K562 (cell line): ENCODE data around the gene SPECC1L. TPM values are rescaled to one million over a fixed set of nuclear protein-coding genes. Genes with fewer than 3 reads are reported as not detected.

ENCODE experiments used
- ATAC-seq: fragments of 200-7000 bp; cut with Tn5 transposase; 3 replicates; pipeline ENCODE4 v1.9.1; 2020; ENCODE audit warnings: moderate library complexity
- Bru-seq: library from RNA; stranded (reverse); fragments of 400-500 nt; gene quantifications from one replicate; lab custom pipeline; 2021; lab: Mats Ljungman, UMichigan
- BruChase-seq, 2 experiments: library from RNA; stranded (reverse); fragments of 400-500 nt; gene quantifications; one replicate each; lab custom pipeline; 2021; lab: Mats Ljungman, UMichigan
- BruUV-seq: library from RNA; stranded (reverse); fragments of 400-500 nt; replicated peaks from 2 replicates; lab custom pipeline; 2021; lab: Mats Ljungman, UMichigan
- CTCF ChIA-PET: fragments of 300-600 bp; formaldehyde crosslinking; extraction: SDS; loops from one replicate; lab custom pipeline; 2021; ENCODE audit warnings: low intra/inter-chr PET ratio; lab: Yijun Ruan, JAX
- POLR2A ChIA-PET: fragments of 300-600, 350-650 bp; sonication (Branson Sonifier 250); formaldehyde crosslinking; extraction: SDS; loops from one replicate; lab custom pipeline; 2021; ENCODE audit warnings: antibody characterized with exemption, inconsistent platforms; lab: Yijun Ruan, JAX
- DNase-seq, 4 experiments: peaks; one replicate each; pipeline versions ENCODE4 v3.0.0 to v3.0.0-alpha.2; 2011 to 2018; ENCODE audit warnings: low spot score in 3 of 4, mixed read lengths in 3 of 4; ENCODE audit errors: extremely low read depth in 1 of 4
- FAIRE-seq: peaks from 2 replicates; lab custom pipeline; 2011; peaks lifted over from hg19 to GRCh38; lab: Jason Lieb, UNC
- H2AFZ ChIP-seq: 2 replicates; pipeline ENCODE4 v1.6.0; 2011; ENCODE audit warnings: low read depth, low read length, control low read depth, inconsistent platforms
- H3K27ac ChIP-seq: fragments of 200-600 bp; 3 replicates; pipeline ENCODE4 v1.8.0; 2011; ENCODE audit warnings: low read depth, mild to moderate bottlenecking, control low read depth, inconsistent platforms, low read length, moderate library complexity, mixed read lengths; ENCODE audit errors: extremely low read depth
- H3K27me3 ChIP-seq, 2 experiments: fragments of 300-600 bp in 1 of 2; 2 replicates in 1 of 2; 3 replicates in 1 of 2; pipeline versions ENCODE4 v1.6.0 to v1.8.0; 2011; ENCODE audit warnings: inconsistent platforms in 2 of 2, low read length in 2 of 2, mild to moderate bottlenecking in 1 of 2, mixed read lengths in 1 of 2, moderate library complexity in 1 of 2; ENCODE audit not compliant: control insufficient read depth in 2 of 2, insufficient read depth in 2 of 2
- H3K36me3 ChIP-seq: fragments of 300-600 bp; 3 replicates; pipeline ENCODE4 v1.8.0; 2011; ENCODE audit warnings: mild to moderate bottlenecking, low read length, inconsistent platforms; ENCODE audit not compliant: control insufficient read depth, insufficient read depth
- H3K4me1 ChIP-seq, 2 experiments: fragments of 200-600 bp in 1 of 2; replicated peaks in 1 of 2; 2 replicates in 1 of 2; 3 replicates in 1 of 2; pipeline versions ENCODE4 v1.5.1 to v1.8.0; 2011; ENCODE audit warnings: inconsistent platforms in 2 of 2, low read length in 2 of 2, mild to moderate bottlenecking in 1 of 2, mixed read lengths in 1 of 2, moderate library complexity in 1 of 2; ENCODE audit not compliant: control insufficient read depth in 2 of 2, insufficient read depth in 2 of 2
- H3K4me2 ChIP-seq: 2 replicates; pipeline ENCODE4 v1.6.1; 2011; ENCODE audit warnings: low read length, control low read depth, inconsistent platforms, mixed read lengths; ENCODE audit not compliant: insufficient read depth
- H3K4me3 ChIP-seq: fragments of 200-600 bp; sonication (generic), shearing (Covaris generic); 2 replicates; pipeline ENCODE4 v1.5.1; 2016; ENCODE audit warnings: control low read depth, inconsistent platforms
- H3K79me2 ChIP-seq: fragments of 200-600 bp; 3 replicates; pipeline ENCODE4 v1.8.0; 2011; ENCODE audit warnings: low read length, inconsistent platforms; ENCODE audit not compliant: control insufficient read depth, insufficient read depth
- H3K9ac ChIP-seq, 2 experiments: 2 replicates each; pipeline versions ENCODE4 v1.6.0 to v1.6.1; 2011; ENCODE audit warnings: low read depth in 2 of 2, low read length in 2 of 2, control low read depth in 1 of 2, inconsistent platforms in 1 of 2, mild to moderate bottlenecking in 1 of 2, mixed read lengths in 1 of 2; ENCODE audit not compliant: insufficient read depth in 1 of 2
- H3K9me1 ChIP-seq: one replicate; pipeline ENCODE4 v1.6.0; 2011; ENCODE audit warnings: inconsistent platforms, mild to moderate bottlenecking, low read length, moderate library complexity; ENCODE audit not compliant: control insufficient read depth, insufficient read depth
- H3K9me3 ChIP-seq: replicated peaks from 2 replicates; pipeline ENCODE4 v1.5.1; 2011; ENCODE audit warnings: low read depth, low read length, inconsistent platforms; ENCODE audit not compliant: control insufficient read depth, insufficient read depth
- H4K20me1 ChIP-seq: replicated peaks from 2 replicates; pipeline ENCODE4 v1.6.1; 2011; ENCODE audit warnings: low read length, inconsistent platforms, mixed read lengths; ENCODE audit not compliant: control insufficient read depth, insufficient read depth
- CREM ChIP-seq: IDR thresholded peaks from 2 replicates; pipeline ENCODE4 v1.6.1; 2014; ENCODE audit warnings: antibody characterized with exemption, low read depth
- GATAD2A ChIP-seq: fragments of 450-650 bp; IDR thresholded peaks from 2 replicates; pipeline ENCODE4 v1.6.1; 2017
- NELFE ChIP-seq: IDR thresholded peaks from 2 replicates; pipeline ENCODE4 v1.6.1; 2011; ENCODE audit warnings: mild to moderate bottlenecking; ENCODE audit not compliant: insufficient read depth, insufficient read length
- NR3C1 ChIP-seq: sonication (generic); formaldehyde crosslinking; IDR thresholded peaks from 2 replicates; pipeline ENCODE4 v1.8.1; 2022; ENCODE audit warnings: missing genetic modification reagents
- NUFIP1 ChIP-seq: fragments of 450-650 bp; IDR thresholded peaks from 2 replicates; pipeline ENCODE4 v1.6.1; 2018; ENCODE audit not compliant: partially characterized antibody
- POLR2AphosphoS5 ChIP-seq: IDR thresholded peaks from 2 replicates; pipeline ENCODE4 v1.6.1; 2011; ENCODE audit warnings: mild to moderate bottlenecking, low read depth, low read length, moderate library complexity; ENCODE audit not compliant: control insufficient read depth, insufficient read depth
- RBM22 ChIP-seq: fragments of 200-400 bp; formaldehyde crosslinking; IDR thresholded peaks from 2 replicates; pipeline ENCODE4 v1.6.1; 2018; ENCODE audit warnings: low read length, low read depth; ENCODE audit not compliant: poor library complexity, severe bottlenecking
- SP1 ChIP-seq: sonication (generic); formaldehyde crosslinking; IDR thresholded peaks from 2 replicates; pipeline ENCODE4 v1.8.1; 2022; ENCODE audit warnings: mild to moderate bottlenecking, missing genetic modification reagents
- SRSF1 ChIP-seq: fragments of 200-400 bp; formaldehyde crosslinking; IDR thresholded peaks from 2 replicates; pipeline ENCODE4 v1.6.1; 2017; ENCODE audit warnings: mild to moderate bottlenecking, low read depth, low read length, moderate library complexity
- TARDBP ChIP-seq: fragments of 450-650 bp; IDR thresholded peaks from 2 replicates; pipeline ENCODE4 v1.6.1; 2016
- YY1 ChIP-seq, 3 experiments: IDR thresholded peaks; 2 replicates each; pipeline ENCODE4 v1.6.1; 2011; ENCODE audit warnings: low read length in 2 of 3, mild to moderate bottlenecking in 2 of 3, moderate library complexity in 2 of 3, borderline replicate concordance in 1 of 3, control low read depth in 1 of 3, low read depth in 1 of 3; ENCODE audit not compliant: insufficient read depth in 3 of 3, insufficient replicate concordance in 2 of 3, control insufficient read depth in 1 of 3, insufficient read length in 1 of 3; ENCODE audit errors: extremely low read depth in 1 of 3
- ZBTB2 ChIP-seq: fragments of 450-650 bp; IDR thresholded peaks from 2 replicates; pipeline ENCODE4 v1.6.1; 2016; ENCODE audit warnings: antibody characterized with exemption
- ZFX ChIP-seq: sonication (generic); formaldehyde crosslinking; IDR thresholded peaks from 2 replicates; pipeline ENCODE4 v1.8.0; 2022; ENCODE audit warnings: mild to moderate bottlenecking, missing genetic modification reagents, moderate library complexity
- ZNF3 ChIP-seq: fragments of 250-450 bp; sonication (Bioruptor Pico); IDR thresholded peaks from 2 replicates; pipeline ENCODE4 v1.5.0; 2021; ENCODE audit warnings: mild to moderate bottlenecking, moderate library complexity
- ZNF384 ChIP-seq: IDR thresholded peaks from 2 replicates; pipeline ENCODE4 v1.6.1; 2012; ENCODE audit warnings: low read depth, low read length, improper control_type of control experiment
- WGBS: fragments of 100-300 bp; shearing (Covaris generic); methylation state at CpG from one replicate; pipeline ENCODE4 v1.1.6; 2016; ENCODE audit warnings: low coverage, mixed read lengths; ENCODE audit not compliant: insufficient coverage; ENCODE audit errors: missing lambda C conversion rate; 5-methylcytosine and 5-hydroxymethylcytosine counted together
- in situ Hi-C: fragments of 300-500 bp; cut with MboI; formaldehyde crosslinking; loops from 4 replicates; pipeline ENCODE4 v1.15.0; 2018; ENCODE audit warnings: inconsistent platforms, mixed read lengths
- intact Hi-C: fragments of 100-400 bp; cut with micrococcal nuclease; formaldehyde crosslinking; loops from 2 replicates; pipeline ENCODE4 v1.14.2; 2022
- long read RNA-seq, 3 experiments: library from polyadenylated mRNA in 2 of 3; library from RNA in 1 of 3; unstranded in 2 of 3; stranded (forward) in 1 of 3; transcript quantifications; one replicate each; pipeline ENCODE4 v2.0.0, GENCODE V29; 2019 to 2022
- polyA minus RNA-seq, 3 experiments: library from RNA; depleted of rRNA, polyadenylated mRNA; stranded (reverse); fragments of >200 nt; gene quantifications; 2 replicates each; pipeline ENCODE4 v1.2.3, GENCODE V29; 2011
- polyA plus RNA-seq, 8 experiments: library from polyadenylated mRNA; depleted of rRNA in 4 of 8; stranded (reverse) in 5 of 8; unstranded in 3 of 8; fragments of >200 nt; fragmentation: Nextera tagmentation in 2 of 8; fragmentation: Illumina TruSeq in 1 of 8; extraction: Ambion mirVana in 2 of 8; extraction: Trizol in 1 of 8; gene quantifications; 2 replicates each; pipeline versions ENCODE4 v1.2.1 to v1.2.3, GENCODE V29; 2011 to 2014; ENCODE audit warnings: inconsistent platforms in 1 of 8, missing spikeins in 1 of 8
- total RNA-seq, 7 experiments: library from RNA; depleted of rRNA in 6 of 7; stranded (reverse); fragments of >200 nt in 6 of 7; fragmentation: Illumina TruSeq in 2 of 7; extraction: Trizol in 2 of 7; gene quantifications; 2 replicates each; pipeline versions ENCODE4 v1.2.1 to v1.2.3, GENCODE V29; 2011 to 2021; ENCODE audit warnings: low replicate concordance in 1 of 7

Gene SPECC1L
- 26.8 and 55.2 TPM in 2 replicates for total RNA-seq (2011; cell fraction: chromatin; rRNA removed; ENCODE audit: low replicate concordance)
- 14.2 and 18.8 TPM in 2 replicates for total RNA-seq (2011; cell fraction: nucleolus; rRNA removed)
- total RNA-seq (2011; cell fraction: nucleoplasm; rRNA removed) = 20.5 and 27.3 TPM in 2 replicates
- total RNA-seq (2014; rRNA removed) (11.5 and 15.4 TPM in 2 replicates), total RNA-seq (2014; rRNA removed; fragmentation: Illumina TruSeq; extraction: Trizol) (17.6 and 19.4 TPM in 2 replicates), total RNA-seq (2015; rRNA removed; fragmentation: Illumina TruSeq; extraction: Trizol) (19.2 and 20.3 TPM in 2 replicates), total RNA-seq (2021) (26.0 and 27.9 TPM in 2 replicates), polyA plus RNA-seq (2011; rRNA removed) (13.0 and 15.8 TPM in 2 replicates), polyA plus RNA-seq (2014; fragmentation: Illumina TruSeq; extraction: Trizol) (11.7 and 14.5 TPM in 2 replicates), polyA plus RNA-seq (2014; fragmentation: Nextera tagmentation; extraction: Ambion mirVana) (1 to 10 TPM; 1.4 to 2.6 TPM), polyA plus RNA-seq (2014; rRNA removed) (9.1 and 9.8 TPM in 2 replicates), polyA minus RNA-seq (2011; rRNA and poly(A)+ RNA removed) (35.3 and 44.3 TPM in 2 replicates), Bru-seq, nascent RNA (percentile 60 among the genes with signal in this experiment), BruChase-seq, experiment 1, labeled RNA remaining after a 2-hour chase (percentile 83 among the genes with signal in this experiment), BruChase-seq, experiment 2, labeled RNA remaining after a 6-hour chase (percentile 88 among the genes with signal in this experiment)
- polyA plus RNA-seq (2011; cell fraction: cytosol; rRNA removed) = 9.1 and 9.5 TPM in 2 replicates
- polyA plus RNA-seq (2011; cell fraction: nucleus; rRNA removed) = 15.3 and 16.7 TPM in 2 replicates
- polyA plus RNA-seq (2012) = 11.1 and 12.7 TPM in 2 replicates
- polyA minus RNA-seq (2011; cell fraction: cytosol; rRNA and poly(A)+ RNA removed) = 14.5 and 16.0 TPM in 2 replicates
- 11.0 and 24.5 TPM in 2 replicates for polyA minus RNA-seq (2011; cell fraction: nucleus; rRNA and poly(A)+ RNA removed)
- long read RNA-seq, experiment 1, full-length matches to known transcripts = 5 of 49 reads
- long read RNA-seq, experiment 1, partial matches to known transcripts = 28 of 49 reads
- long read RNA-seq, experiment 1, other reads (novel, unspliced or antisense) = 16 of 49 reads
- long read RNA-seq, experiment 2, full-length matches to known transcripts = 4 of 14 reads
- long read RNA-seq, experiment 2, partial matches to known transcripts = 3 of 14 reads
- long read RNA-seq, experiment 2, other reads (novel, unspliced or antisense) = 7 of 14 reads
- long read RNA-seq, experiment 3, partial matches to known transcripts = 8 of 13 reads
- long read RNA-seq, experiment 3, other reads (novel, unspliced or antisense) = 4 of 13 reads

GRCh38 chr22:24270556-24271385 lies at the start of gene SPECC1L:
SPECC1L (plus strand) TSS chr22:24270831; CDS start chr22:24302232, 31,401 bp downstream.
- Histone ChIP-seq H2AFZ (peak within 1 kb of the TSS; percentile 98), H4K20me1 (no peaks in the 10 kb centered on the region), H3K9me1 (no peaks in the 10 kb centered on the region), H3K36me3 (no peaks in the 10 kb centered on the region; the same call in 2 of the 3 replicates), H3K27ac (peak within 1 kb of the TSS; percentile 98), H3K27me3 (no peaks in the 10 kb centered on the region), H3K4me1 (peaks cover 0 to 17% of the 10 kb centered on the region in 2 experiments; a peak in 2 of 5 replicates), H3K9ac (peak within 1 kb of the TSS; percentile 92 to 97), H3K9me3 (no peaks in the 10 kb centered on the region), H3K4me2 (peak within 1 kb of the TSS; percentile 87), H3K79me2 (peaks cover 44% of the 10 kb centered on the region), H3K4me3 (peak within 1 kb of the TSS; percentile 92)
- ChIA-PET CTCF (no interaction called here), POLR2A (no interaction called here)
- peak; percentile 96 for ATAC-seq
- WGBS = 0% methylated on average over 20 of the region's 89 CpGs
- no TSS peak for BruUV-seq
- DNase-seq = peak; percentile 90 to 94 (median 92)
- in situ Hi-C loops = loop anchor here (25.0 kb wide), 1 partner anchor 1333 kb away; no protein-coding TSS in a partner anchor
- intact Hi-C loops = no loop called here
- FAIRE-seq = no peak
- TF ChIP-seq NELFE (no peak), TARDBP (no peak), ZNF384 (no peak), CREM (peak; percentile 35; the same call in 1 of the 2 replicates), RBM22 (peak; percentile 43), GATAD2A (no peak), SP1 (CRISPR knock-in tag) (peak; percentile 51; the same call in 1 of the 2 replicates), SRSF1 (0 out of 2 replicates have a peak, but pooled peaks have one; percentile 42), NUFIP1 (no peak), ZFX (CRISPR knock-in tag) (peak; percentile 95), ZBTB2 (0 out of 2 replicates have a peak, but pooled peaks have one; percentile 66), ZNF3 (CRISPR knock-in tag) (no peak), POLR2AphosphoS5 (peak; percentile 74; the same call in 1 of the 2 replicates), YY1 (IDR thresholded peaks at IDR 0.05; ENCODE audit: borderline replicate concordance in 1 of 3, control insufficient read depth in 1 of 3, extremely low read depth in 1 of 3, insufficient read depth in 3 of 3, insufficient read length in 1 of 3, insufficient replicate concordance in 2 of 3, low read depth in 1 of 3, low read length in 2 of 3) (peak in 2 of 3 experiments; percentile 4 to 46), NR3C1 (no peak)
